Ramos (cell line): ENCODE measurements around the gene PANK4.

Source experiments
- in situ Hi-C: fragments of 300-500 bp; cut with MboI; formaldehyde crosslinking; loops from one replicate; pipeline ENCODE4 v1.14.3; 2022; ENCODE audit warnings: low sequenced_read_pairs; ENCODE audit not compliant: unreplicated experiment

The PANK4 gene

DNA sequence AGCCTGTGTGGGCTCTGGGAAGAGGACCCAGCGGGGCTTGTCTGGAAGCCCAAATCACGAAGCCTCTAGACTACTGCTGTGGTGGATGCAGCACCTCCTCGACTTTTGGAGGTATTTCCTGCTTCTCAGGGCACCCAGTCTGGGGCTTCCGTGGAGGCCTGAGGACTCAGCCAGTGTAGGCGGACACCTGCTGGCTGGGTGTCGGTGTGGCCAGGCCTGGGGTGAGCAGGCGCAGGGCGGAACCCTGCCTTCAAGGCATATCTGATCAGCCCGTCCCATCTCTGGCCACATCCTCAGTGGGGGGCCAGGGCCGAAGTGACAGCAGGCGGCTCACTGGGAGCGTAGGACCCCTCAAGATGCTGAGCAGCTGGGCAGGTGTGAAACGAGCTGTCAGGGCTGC lies 43.4 kb downstream of the PANK4 start:
- in situ Hi-C loops, result no loop called here

GRCh38 chr1:2482588-2482987 lies 43.8 kb downstream of the PANK4 start:
- in situ Hi-C loops, result no loop called here

DNA sequence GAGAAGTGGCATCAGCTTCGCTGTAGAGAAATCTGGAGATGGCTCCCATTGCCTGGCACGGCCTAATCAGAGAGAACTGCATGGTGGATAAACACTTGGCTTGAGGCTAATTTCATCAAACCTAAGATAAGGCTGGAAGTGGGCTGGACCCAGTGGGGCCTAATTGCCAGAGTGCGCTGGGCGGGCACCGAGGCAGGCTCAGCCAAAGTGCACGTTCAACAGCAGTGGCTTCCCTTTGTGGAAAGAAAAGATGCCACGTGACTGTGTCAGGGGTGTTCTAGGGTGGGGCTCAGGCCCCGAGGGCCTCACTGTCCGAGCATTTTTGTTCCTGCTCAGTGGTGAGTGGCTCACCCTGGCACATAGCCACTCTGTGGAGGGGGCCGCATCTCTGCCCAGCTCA lies 44.5 kb downstream of the PANK4 start:
- in situ Hi-C loops, result no loop called here

- in situ Hi-C loops, result no loop called here
Observed at GRCh38 chr1:2480986-2481364, 45.4 kb downstream of the PANK4 start.

- in situ Hi-C loops, result no loop called here
Observed at GRCh38 chr1:2480236-2480985, 46.0 kb downstream of the PANK4 start.

DNA sequence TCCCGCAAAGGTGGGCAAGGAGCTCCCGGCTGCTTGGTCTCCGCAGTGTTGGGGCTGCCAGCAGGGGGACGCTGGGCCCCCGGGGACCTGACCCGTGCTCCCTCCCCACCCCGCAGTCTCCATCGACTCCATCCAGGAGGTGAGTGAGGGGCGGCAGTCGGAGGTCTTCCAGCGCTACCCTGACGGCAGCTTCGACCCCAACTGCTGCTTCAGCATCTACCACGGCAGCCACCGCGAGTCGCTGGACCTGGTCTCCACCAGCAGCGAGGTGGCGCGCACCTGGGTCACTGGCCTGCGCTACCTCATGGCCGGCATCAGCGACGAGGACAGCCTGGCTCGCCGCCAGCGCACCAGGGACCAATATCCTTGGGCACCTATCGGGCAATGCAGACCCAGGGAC lies 46.8 kb downstream of the PANK4 start:
- in situ Hi-C loops, result no loop called here

GRCh38 chr1:2479186-2479585 lies 47.2 kb downstream of the PANK4 start:
- in situ Hi-C loops, result no loop called here

- in situ Hi-C loops, result no loop called here
Observed at GRCh38 chr1:2477791-2478499, 48.5 kb downstream of the PANK4 start.

GRCh38 chr1:2477309-2477708 lies 49.1 kb downstream of the PANK4 start:
- in situ Hi-C loops, result no loop called here

DNA sequence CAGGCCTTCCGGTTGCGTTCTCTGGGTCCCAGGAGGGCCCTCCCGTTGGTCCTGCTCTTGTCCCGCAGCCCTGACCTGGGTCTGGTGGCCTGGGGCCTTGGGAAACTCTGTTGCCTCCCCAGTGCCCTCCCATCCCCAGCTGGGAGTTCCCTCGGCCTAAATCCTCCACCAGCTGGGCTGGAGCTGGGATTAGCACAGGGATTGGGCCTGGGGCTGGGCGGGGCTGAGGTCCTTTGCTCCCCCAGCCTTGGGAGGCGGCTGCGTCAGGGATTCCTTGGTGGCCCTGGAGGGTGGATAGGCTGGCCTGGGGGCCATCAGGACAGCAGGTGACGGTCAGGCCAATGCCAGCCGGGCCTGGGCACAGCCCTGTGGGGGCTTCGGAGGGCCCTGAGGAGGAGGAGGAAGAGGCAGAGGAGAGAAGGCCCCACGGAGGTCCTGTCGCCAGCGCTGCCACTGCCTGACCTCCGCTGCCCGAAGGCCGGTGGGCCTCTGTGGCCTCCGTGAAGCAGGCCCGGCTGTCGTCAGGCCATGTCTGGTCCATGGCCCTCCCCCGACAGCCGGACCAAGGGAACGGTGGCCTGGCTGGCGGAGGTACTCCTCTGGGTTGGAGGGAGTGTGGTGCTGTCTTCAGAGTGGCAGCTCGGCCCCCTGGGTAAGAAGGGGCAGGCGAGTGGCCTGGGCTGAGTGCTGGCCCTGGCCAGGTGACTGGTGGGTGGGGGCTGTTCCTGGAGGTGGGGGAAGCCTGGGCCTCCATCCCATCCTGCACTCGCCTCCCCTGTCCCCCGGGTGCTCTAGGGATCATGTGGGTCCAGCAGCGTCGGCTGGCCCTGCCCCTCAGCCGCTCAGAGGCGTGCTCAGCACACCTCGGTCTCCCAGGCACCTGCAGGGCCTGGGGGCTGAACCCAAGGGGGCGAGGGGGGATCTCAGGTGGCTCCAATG lies 50.1 kb downstream of the PANK4 start, which contains the start of gene PLCH2:
TSS of gene PLCH2 (plus strand) at position 229 of the 939 bp plus-strand sequence. CDS start at position 529, 300 bp downstream.
- in situ Hi-C loops, result no loop called here

DNA sequence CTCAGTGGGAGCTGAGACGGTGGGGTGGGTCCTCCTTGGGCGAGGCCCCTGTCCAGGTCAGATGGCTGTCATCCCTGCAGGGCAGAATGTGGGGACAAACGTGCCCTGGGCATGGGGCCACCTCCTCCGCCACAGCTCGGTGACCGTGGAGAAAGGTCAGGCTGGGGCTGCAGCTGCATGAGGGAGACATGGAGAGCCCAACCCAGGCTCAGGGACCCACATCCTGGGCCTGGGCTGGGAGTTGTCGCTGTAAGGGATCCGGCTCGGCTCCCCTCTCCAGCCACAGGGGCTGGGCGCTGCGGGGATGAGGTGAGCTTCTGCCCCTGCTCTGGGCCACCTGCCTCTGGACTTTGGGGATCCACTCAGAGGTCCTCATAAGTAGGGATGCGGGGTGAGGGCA lies 50.8 kb downstream of the PANK4 start:
- in situ Hi-C loops, result no loop called here

- in situ Hi-C loops, result no loop called here
Observed at GRCh38 chr1:2474933-2475371, 51.4 kb downstream of the PANK4 start.

DNA sequence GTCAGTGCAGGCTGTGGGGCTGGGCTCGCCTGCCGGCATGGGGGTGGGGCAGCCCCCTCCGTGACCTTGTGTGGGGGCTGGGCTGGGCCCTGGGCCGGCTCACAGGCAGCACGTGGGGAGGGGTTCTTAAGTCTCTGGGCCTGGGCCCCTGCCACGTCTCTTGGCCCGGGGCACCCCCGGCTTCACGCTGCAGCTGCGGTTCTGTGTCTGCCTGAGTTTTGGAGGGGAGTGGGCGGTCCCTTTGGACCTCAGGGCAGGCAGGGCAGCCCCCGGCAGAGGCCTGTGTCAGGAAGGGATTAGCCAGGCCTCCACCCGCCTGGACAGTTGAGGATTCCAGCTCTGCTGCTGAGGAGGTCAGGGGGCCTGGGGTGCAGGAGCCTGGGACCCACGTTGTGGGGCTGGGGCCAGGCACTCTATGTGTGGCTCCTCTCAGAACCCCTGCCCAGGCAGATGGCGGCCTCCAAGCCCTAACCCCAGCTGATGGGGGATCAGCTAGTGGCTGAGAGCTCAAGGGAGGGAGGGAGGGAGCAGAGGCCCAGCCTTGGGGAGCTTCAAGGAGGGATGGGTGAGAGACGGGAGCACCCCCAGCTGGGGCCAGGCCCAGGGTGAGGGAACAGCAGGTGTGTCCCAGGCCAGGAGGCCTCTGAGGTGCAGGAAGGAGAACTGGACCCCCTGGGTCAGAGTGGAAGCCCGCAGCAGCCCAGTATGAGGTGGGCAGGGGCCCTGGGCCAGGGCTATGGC lies 52.1 kb downstream of the PANK4 start:
- in situ Hi-C loops, result no loop called here

DNA sequence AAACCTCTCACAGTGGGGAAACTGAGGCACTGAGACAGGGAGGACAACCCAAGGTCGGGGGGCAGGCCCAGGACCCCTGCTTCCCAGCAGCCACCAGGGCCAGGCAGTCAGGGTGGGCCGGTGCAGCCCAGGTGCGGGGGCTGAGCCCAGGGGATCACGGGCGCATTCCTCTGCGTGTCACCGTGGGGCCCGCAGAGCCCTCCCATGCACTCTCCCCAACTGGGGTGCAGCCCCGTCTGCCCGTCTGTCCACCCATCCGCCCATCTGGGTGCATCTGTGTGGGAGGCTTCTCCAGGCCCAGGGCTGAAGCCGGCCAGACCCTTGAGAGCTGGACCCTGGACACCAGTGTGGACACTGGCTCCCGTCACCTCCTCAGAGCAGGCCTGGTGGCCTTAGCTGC lies 53.2 kb downstream of the PANK4 start:
- in situ Hi-C loops, result no loop called here

DNA sequence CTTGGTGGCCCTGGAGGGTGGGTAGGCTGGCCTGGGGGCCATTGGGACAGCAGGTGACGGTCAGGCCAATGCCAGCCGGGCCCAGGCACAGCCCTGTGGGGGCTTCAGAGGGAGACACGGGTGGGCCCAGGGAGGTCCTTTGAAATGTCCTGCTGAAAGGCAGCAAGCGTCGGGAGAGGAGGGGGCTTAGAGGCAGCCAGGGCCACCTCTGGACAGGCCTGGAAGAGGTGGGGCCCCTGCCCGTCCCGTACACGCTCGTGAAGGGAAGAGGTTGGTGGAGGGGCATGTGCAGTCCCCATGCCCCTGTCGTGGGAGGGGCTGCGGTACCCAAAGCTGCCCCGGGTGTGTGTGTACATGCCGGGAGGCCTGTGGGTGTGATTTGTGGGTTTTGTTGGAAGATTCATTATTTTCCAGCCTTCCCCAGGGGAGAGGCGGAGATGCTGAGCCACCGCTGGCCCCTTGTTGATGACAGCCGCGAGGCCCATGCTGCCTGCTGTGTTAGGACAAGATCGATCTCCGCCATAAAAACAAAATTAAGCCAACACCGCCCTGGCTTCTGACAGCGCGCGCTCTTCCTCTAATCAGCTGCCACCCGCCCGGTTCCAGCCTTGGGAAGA lies 53.7 kb downstream of the PANK4 start:
- in situ Hi-C loops, result no loop called here

DNA sequence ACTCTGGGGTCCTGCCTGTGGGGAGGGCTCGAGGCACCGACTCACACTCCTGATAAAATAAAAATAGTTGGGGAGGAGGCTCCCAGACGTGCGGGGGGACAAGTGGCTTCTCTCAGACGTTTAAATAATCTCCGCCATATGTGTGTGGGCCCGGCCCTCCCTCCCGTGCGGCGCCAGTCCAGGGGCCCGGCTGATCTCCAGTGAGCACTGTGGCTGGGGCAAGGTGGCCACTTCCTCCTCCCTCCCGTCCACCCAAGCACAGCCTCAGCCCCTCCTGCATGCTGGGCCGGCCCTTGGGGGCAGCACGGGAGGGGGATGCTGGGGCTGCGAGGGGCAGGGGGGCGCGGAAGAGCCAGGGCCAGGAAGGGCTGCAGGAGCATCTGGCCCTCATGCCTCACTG lies 54.3 kb downstream of the PANK4 start:
- in situ Hi-C loops, result no loop called here

- in situ Hi-C loops, result no loop called here
Observed at GRCh38 chr1:2471587-2472001, 54.8 kb downstream of the PANK4 start.

- in situ Hi-C loops, result no loop called here
Observed at GRCh38 chr1:2471159-2471471, 55.3 kb downstream of the PANK4 start.

GRCh38 chr1:2470290-2471158 lies 55.9 kb downstream of the PANK4 start:
- in situ Hi-C loops, result no loop called here
